HG02571 (cell line): Measurements from ENCODE around the gene RANBP3.
"Not testable (repeated sequence)": the region's sequence is repeated elsewhere in the genome, so short reads cannot be mapped to it uniquely, and the experiment has no call there.

Source experiments
- ATAC-seq: cut with Tn5 transposase; IDR thresholded peaks from one replicate; pipeline ENCODE4 v1.9.1; 2021; ENCODE audit warnings: mild to moderate bottlenecking, moderate library complexity; ENCODE audit not compliant: unreplicated experiment

RANBP3 gene

DNA sequence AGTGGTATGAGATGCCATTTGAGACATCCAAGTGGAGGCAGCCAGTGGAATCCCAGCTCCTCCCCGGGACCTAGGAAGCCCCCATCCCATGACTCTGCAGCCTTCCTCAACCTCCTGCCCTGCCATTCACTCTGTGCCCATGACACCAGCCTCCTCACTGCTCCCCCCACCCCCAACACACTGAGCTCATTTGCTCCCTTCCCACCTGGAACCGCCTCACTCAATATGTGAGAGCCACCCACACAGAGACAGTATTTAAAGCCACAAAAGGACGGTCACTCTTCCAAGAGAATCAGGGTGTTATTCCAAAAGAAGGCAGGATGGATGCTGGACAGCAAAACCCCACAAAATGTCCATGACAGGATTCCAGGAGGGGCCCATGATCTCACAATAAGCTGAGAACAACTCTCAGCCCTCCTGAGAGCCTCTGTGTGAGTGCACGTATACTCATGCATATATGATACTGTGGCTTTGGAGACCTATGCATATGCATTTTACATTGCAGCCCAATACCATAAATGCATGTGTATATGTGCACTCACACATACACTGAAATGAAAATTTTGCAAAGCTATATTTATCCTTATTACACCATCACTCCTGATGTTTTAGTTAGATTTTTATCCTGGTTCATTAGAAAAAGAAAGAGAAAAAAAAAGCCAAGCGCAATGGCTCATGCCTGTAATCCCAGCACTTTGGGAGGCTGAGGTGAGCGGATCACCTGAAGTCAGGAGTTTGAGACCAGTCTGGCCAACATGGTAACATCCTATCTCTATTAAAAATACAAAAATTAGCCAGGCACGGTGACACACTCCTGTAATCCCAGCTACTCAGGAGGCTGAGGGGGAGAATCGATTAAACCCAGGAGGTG, 10.8 kb upstream of the RANBP3 start:
- ATAC-seq: no peak

DNA sequence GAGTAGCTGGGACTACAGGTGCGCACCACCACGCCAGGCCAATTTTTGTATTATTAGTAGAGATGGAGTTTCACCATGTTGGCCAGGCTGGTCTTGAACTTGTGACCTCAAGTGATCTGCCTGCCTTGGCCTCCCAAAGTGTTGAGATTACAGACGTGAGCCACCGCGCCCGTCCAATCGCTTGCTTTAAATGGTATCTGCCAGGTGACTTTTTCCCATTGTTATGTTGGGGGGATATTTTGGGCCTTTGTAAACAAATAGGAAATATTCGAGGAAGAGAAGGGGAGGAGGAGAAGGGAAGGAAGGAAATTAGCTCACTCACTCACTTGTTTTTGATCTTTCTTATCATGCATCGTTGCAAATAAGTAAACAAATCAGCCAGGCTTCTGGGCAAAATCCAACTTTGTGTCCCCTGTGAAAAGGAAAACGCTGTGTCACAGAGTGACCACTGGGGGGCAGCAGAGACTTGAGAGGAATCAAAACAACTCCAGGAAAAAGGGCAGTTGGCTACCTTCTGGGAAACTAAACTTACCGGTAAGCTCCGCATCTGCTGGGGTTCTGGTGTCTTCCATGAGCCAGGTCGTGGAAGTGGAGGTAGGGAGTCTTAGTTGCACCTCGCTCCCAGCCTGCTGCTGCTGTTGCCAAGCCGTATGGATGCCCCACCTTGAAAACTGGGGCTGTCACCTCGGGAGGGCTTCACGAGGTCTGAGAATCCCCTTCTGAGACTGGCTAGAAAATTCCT, 9.3 kb upstream of the RANBP3 start:
- ATAC-seq: no peak

DNA sequence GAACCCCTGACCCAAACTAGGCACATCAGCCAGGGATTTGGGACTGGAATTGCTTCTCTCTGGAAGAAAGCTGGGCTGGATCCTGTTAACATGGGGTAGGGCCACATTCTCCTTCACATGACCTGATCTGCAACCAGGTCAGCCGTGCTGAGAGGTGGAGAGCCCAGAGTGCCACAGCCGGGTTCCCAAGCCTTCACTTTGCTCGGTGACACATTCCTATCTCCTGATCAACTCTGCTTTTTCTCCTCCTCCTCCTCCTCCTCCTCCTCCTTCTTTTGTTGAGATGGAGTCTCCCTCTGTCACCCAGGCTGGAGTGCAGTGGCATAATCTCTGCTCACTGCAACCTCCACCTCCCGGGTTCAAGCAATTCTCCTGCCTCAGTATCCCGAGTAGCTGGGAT, 7.9 kb upstream of the RANBP3 start:
- ATAC-seq: not testable (repeated sequence)

DNA sequence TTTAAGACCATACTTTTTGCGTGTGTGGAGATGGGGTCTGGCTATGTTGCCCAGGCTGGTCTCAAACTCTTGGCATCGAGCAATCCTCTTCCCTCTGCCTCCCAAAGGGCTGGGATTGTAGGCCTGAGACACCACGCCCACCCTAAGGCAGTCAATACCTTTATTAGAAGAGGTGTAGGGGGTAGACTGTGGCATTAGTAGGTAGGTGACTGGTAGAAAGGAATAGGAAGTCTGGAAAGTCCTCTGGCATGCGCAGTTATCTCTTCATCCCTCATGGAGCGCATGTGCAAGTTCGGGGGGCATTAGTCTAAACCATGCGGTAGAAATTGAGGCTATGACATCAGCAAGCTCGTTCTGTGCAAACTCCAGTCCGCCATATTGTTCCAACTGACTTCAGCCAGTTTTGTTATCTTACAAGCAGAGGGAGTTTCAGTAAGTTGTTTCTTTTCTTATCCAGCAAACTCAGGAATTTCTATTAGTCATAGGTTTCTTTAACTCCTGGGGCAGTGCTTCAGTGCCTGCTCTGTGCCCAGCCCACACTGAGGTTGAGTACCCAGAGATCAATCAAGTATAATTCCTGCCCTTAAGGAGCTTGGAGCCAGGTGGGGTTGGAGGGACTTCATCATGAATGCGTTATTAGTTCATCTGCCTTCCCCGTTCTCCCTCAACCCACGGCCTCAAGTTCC, 7.3 kb upstream of the RANBP3 start:
- no peak for ATAC-seq

DNA sequence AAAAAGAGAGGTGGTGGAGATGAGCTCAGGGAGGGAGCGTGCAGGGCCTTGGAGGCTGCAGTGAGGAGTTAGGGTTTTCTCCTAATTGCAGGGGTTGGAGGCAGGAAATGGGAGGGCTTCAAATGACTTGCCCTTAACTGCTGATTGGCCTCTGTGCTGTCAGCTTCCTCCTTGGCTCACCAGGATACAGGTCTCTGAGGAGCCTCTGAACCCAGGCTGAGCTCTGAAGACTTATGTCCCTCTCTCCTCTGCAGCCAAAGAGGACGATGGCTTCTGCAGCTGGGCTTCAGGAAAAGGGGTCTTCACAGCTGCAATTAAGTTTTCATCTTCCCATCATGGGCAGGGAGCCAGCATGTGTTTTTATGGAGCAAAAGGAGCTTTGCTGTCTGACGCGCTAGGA, 6.7 kb upstream of the RANBP3 start:
- no peak for ATAC-seq

DNA sequence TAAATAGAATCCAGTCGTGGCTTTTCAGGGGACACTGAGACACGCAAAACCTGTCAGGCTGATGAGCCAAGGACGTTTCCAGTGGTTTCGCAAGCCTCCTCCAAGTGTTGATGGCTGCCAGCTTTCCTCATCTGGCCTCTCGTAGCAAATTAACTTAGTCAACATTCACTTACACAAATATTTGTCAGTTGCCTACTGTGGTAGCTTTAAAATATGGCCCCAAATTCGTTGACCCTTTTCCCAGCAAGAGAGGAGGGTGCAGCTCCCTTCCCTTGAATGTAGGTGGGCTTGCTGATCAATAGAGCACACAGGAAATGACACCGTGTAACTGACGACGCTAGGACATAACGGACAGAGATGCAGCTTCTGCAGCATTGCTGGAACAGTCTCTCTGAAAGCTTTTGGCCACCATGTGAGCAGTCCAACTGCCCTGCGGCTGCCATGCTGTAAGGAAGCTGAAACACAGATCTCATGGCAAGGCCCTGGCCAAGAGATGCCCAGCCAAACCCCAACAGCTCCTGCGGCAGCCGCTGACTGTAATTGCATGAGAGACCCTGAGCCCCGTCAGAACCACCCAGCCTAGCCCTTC, 5.5 kb upstream of the RANBP3 start:
- no peak for ATAC-seq

DNA sequence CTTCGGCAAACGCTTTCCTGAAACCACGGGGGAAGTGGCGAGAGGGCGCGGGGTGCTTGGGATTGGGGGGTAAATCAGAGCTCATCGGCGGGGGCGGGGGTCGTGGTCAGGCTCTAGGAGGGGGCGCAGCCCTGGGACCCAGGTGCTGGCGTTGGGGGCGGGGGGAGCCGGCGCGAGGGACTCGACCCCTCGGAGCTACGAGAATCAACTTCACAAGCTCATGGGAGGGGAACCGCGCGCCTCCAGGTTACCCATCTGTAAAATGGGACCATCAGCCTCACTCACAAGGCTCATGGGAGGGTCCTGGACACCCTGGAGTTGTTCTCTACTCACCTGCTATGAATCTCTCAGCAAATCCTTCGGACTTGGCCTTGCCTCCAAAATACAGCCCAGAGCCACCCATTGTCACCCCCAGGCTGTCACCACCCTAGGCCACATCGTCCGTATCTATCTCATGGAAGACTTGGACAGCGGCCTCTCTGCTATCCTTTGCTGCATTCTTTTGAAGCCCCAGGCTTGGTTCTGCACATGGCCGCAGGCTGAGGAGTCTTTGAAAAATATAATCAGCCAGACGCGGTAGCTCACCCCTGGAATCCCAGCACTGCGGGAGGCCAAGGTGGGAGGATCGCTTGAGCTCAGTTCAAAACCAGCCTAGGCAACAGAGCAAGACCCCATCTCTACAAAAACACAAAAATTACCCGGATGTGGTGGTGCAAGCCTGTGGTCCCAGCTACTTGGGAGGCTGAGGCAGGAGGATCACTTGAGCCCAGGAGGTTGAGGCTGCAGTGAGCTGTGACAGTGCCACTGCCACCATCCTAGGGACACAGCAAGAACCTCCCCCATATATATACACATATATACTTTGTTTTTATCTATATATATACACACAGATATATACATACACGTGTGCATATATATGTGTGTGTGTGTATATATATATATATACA, 939 bp upstream of the RANBP3 start:
- no peak for ATAC-seq

DNA sequence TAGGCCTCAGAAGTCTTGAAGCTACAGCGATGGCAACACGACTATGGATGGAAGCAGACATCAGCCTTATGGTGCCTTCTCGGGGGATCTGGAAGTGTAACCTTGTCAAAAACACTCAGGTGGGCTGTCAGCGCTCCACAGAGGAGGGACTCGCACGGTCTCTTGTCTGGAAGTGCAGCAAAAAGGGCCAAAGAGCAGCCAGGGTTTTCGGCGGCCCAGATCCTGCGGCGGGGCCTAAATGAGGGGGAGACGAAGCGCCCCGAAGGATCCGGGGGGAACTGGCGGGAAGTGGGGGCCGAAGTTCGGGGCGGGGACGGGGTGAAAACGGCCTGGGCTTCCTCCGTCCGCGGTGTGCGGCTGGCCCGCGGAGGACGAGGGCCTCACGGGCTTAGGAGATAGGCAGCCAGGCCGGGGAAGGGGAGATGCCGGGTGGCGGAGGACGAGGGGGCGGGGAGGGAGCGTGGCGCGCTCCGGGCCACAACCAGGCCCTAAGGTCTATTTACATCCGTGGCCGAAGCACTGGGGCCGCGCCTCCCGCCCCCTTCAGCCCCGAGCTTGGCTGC, 637 bp downstream of the RANBP3 start:
- peak; percentile 1 for ATAC-seq

DNA sequence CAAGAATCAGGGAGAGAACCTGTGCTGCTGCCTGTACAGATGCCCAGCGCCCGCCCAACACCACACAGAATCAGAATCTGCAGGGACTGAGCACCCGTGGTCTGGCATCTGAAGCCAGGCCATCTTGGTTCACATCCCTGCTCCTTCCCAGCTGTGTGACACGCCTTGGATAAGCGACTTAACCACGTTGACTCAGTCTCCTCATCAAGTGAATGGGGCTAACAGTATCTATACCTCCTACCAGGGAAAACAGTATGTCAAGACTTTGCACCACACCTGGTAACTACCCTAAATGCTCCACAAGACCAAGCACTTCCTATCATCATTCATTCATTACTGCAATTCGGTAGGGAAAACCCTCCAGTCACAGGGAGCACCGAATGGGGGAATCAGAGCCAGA, 1.2 kb downstream of the RANBP3 start:
- no peak for ATAC-seq

DNA sequence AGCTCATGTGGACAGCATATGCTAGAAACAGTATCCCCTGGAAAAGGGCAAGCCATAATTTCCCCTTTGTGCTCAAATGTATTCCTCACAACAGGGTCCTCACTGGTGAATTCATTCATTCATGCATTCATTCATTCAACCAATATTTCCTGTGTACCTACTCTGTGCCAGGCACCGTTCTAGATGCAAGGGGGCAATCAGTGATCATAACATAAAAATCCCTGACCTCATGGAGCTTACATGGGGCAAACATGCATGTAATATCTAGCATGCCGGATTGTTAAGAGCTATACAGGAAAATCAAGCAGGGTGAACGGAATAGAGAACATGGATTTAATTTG, 2.6 kb downstream of the RANBP3 start:
- no peak for ATAC-seq

DNA sequence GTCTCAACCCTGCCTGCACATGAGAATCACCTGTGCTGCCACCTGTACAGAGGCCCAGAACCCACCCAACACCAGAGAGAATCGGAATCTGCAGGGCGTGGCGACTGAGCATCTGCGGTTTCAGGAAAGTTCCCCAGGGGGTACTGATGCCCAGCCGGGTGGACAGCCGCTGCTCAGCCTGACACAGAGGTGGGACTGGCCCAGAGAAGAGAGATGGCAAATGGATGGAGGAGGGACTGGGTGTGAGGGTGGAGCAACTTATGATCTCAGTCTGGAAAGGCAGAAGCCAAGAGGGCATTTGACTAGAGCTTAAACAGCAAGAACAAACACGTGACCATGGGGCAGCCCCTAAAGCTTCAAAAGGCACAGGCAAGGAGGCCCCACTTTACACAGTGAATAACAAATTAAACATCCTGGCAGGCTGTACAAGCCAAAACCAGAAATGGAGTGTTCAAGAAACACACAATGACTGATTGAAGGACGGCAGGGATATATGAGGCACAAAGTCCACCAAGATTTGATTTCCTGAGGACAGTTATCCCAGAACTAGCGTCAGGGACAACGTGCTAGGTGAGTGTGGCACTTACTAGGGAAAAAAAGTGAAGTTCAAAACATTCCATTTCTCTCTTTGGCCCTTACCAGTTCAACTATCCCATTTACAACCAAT, 3.1 kb downstream of the RANBP3 start:
- no peak for ATAC-seq

DNA sequence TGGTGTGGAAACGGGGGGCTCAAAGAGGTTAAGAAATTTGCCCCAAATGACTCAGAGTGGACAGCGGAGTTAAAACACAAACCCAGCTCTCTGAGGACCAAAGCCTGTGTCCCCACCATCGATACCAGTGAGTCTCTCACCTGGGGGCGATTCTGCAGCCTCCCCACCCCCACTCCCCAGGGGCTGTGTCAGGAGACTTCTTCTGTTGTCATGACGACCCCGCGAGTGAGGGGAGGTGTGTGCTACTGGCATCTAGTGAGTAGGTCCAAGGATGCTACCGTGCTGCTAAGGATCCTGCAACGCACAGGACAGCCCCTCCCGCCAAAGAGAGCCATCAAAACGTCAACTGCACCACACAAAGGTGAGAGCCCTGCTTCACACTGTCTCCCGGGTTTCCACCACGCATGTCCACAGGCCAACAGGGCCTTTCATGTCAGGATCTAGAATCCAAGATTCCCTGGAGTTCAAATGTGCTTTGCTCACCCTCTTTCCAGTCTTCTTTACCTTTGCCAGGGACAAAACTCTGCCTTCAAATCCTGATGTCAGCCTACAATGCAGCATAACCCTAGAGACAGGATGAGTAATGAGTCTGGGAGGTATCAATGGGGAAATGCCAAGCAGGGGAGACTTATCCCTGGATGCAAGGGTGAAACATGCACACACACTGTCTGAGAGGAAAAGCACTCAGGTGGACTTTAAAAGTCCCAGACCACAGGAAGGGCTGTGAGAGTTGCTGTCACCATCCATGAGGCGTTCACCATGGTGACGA, 3.9 kb downstream of the RANBP3 start:
- no peak for ATAC-seq

DNA sequence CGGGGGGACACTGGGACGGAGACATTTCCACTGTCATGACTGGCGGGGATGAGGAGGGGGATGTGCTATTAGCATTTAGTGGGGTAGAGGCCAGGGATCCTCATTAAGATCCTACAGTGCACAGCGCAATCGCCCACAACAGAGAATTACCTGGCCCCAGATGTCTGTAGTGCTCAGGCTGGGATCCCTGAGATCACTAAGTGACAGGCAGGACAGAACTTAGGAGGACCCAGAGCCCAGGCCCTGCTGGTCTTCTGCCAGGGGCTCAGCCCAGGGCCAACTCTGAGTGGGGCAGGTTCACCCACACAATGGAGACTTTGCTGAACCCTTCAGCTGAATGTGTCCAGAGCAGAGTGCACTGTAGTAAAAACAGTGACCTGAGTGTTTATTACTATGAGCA, 4.6 kb downstream of the RANBP3 start:
- no peak for ATAC-seq

DNA sequence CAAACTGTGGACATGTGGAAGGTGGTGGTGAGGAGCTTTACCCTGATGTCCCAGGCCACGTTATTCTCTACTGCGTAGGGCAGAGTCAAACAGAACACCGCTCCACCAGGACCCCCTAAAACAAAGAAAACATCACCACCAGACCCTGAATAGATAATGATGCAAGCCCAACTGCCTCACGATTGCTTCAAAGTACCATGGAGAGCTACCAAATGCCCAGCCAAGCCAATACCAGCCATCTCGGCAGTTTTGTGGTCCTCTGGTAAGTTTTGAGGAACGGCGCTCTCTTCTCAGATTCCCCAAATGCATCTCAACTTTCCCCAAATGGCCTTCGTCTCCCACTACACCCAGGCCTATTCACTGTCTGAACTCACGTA, 5.6 kb downstream of the RANBP3 start:
- no peak for ATAC-seq

DNA sequence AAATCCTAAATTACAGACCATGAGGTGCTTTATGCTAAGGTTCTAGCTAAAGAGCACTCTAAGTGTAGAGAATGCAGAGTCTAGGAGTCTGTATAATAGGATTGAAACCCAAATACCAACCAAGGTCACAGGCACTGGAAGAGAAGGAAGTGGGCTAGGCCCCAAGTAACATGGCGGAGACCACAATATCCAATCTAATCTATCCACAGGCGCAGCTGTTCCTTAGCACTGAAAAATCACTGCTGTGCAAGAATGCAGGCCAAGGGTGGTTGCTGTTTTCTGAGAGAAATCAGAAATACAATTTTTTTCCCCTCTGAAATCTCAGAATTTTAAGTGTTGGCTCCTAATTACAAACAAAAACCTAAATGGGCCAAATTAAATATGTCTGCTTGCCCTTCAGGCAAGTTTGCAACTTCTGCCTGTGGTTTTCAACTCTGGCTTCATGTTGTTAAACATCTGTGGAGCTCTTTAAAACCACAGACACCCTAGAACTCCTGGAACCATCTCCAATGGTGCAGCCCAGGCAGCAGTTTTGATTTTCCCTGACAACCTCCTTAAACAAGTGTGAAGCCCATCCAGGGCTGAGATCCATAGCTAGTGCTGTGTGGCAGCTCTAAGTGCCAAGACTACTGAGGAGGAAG, 6.1 kb downstream of the RANBP3 start:
- ATAC-seq: no peak

DNA sequence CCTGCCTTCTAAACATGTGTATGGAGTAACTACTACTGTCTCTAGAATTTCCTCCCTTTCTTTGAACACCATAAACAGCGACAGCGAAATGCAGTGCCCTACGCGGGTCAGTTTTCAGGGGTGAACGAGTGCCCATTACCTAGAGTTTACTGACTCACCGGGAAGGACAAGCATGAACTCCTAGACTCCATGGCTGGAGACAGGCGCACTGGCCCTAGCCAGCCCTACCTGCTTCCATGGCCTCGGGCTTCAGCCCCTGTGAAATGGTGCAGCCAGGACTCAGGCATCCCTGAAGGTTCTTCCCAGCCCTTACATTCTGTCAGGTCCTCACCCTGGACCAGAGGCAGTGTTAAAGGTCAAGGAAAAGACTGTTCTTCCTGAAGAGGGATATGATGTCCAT, 8.5 kb downstream of the RANBP3 start:
- no peak for ATAC-seq

DNA sequence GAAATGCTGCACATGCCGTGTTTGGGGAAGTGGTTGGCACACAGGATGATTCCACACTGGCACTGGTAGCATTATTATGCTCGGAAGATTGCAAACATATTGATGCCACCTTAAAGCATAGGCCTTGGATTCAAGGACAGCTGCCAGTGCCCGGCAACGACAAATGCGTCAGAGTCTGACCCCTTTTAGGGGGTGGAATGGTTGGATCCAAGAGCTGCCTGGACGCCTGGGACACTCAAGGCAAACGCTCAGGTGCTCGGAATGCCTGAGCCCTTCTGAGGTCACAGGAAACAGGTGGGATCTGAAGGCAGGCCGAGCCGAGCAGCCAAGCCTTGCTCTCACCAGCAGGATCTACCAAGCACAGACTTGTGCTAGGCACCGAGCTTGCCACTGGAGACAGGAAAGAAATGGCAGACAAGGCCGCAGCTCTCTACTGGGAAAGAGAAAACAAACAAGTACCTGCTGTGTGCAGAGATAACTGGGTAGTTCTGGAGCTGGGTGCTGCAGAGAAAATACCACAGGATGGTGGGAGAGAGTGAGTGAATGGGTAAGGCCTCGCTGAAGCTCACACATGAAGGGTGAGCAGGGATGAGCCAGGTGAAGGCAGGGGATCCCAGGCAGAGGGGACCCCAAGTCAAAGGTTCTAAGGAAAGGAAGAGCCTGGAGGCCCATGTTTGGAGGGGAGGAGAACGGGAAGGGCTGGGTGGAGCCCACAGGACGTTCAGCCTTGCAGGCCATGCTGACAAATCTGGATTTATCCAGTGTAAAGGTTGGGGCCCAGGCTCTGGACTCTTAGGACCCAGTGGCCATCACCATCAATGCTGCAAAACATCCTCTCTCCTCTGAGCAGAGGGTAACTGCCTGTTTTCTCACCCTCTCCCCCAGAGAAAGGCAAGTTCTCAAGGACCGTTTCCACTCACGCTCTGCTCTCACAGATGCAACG, 9.2 kb downstream of the RANBP3 start:
- no peak for ATAC-seq
